Upper lobe of left lung (tissue), 6 donors: ENCODE measurements around the gene ANKRD11. TPM values are rescaled to one million over a fixed set of nuclear protein-coding genes. Genes with fewer than 3 reads are reported as not detected.

Source experiments
- ATAC-seq, 2 donors: fragments of 200-7000 bp; cut with Tn5 transposase; one replicate each; pipeline ENCODE4 v1.9.1; 2022; ENCODE audit warnings: mild to moderate bottlenecking in 2 of 2, moderate library complexity in 2 of 2; ENCODE audit not compliant: low FRiP score in 2 of 2
- DNase-seq, 2 donors: peaks; one replicate each; pipeline ENCODE4 v3.0.0-alpha.2; 2019 to 2020
- H3K27ac ChIP-seq, 4 donors: fragments of 200-600 bp; sonication (generic); one replicate each; pipeline ENCODE4 v1.5.1; 2016 to 2019
- H3K27me3 ChIP-seq, 4 donors: fragments of 200-600 bp; sonication (generic); one replicate each; pipeline ENCODE4 v1.5.1; 2017 to 2019
- H3K36me3 ChIP-seq, 4 donors: fragments of 200-600 bp; sonication (generic); one replicate each; pipeline ENCODE4 v1.5.1; 2016 to 2019
- H3K4me1 ChIP-seq, 4 donors: fragments of 200-600 bp; sonication (generic); one replicate each; pipeline ENCODE4 v1.5.1; 2018 to 2019
- H3K4me3 ChIP-seq, 4 donors: fragments of 200-600 bp; sonication (generic); one replicate each; pipeline ENCODE4 v1.5.1; 2017 to 2019; ENCODE audit warnings: mild to moderate bottlenecking in 2 of 4, moderate library complexity in 1 of 4
- H3K9me3 ChIP-seq, 4 donors: fragments of 200-600 bp; sonication (generic); one replicate each; pipeline ENCODE4 v1.5.1; 2018 to 2019
- CTCF ChIP-seq, 6 experiments: fragments of 450-650 bp in 4 of 6; fragments of 200-600 bp in 2 of 6; sonication (generic) in 2 of 6; IDR thresholded peaks; one replicate each; pipeline ENCODE4 v1.5.1; 2016 to 2019; ENCODE audit warnings: antibody characterized with exemption in 6 of 6
- EP300 ChIP-seq, 4 donors: sonication (generic); formaldehyde crosslinking; IDR thresholded peaks; one replicate each; pipeline ENCODE4 v1.5.1; 2017; ENCODE audit warnings: antibody characterized with exemption in 4 of 4, control low read depth in 2 of 4
- POLR2A ChIP-seq, 4 donors: fragments of 450-650 bp; IDR thresholded peaks; one replicate each; pipeline ENCODE4 v1.5.1; 2016 to 2017; ENCODE audit warnings: antibody characterized with exemption in 4 of 4, mild to moderate bottlenecking in 2 of 4
- POLR2AphosphoS5 ChIP-seq, 2 donors: sonication (generic); formaldehyde crosslinking; IDR thresholded peaks; one replicate each; pipeline ENCODE4 v1.5.1; 2017; ENCODE audit warnings: antibody characterized with exemption in 2 of 2
- WGBS, 2 donors: methylation state at CpG; one replicate each; pipeline ENCODE4 v1.1.5; 2017 to 2018; 5-methylcytosine and 5-hydroxymethylcytosine counted together
- total RNA-seq, 6 donors: library from RNA; depleted of rRNA in 4 of 6; stranded (reverse); fragments of >200 nt in 4 of 6; gene quantifications; one replicate each; pipeline versions ENCODE4 v1.1.0 to v1.2.1, GENCODE V29; 2016 to 2021
- donor health status: DM: no; HTN: no; CAD: no; lungs with moderate emphysema.
- donor health status: DM: no; HTN: yes; CAD: no; lungs with severe emphysema.

Gene ANKRD11
- total RNA-seq, 6 donors from 2014 or later: 92.4 to 313 (median 134) TPM

GRCh38 chr16:89498839-89499238, 8.5 kb upstream of the ANKRD11 start:
- H3K4me3 ChIP-seq: no peak overlapping the region
- 74 to 92% methylated on average over 8 to 10 of the region's 10 CpGs for whole genome bisulfite sequencing, 2 donors
- no peak overlapping the region for H3K27ac ChIP-seq
- ATAC-seq: peak in 1 of 2 donors; percentile 47
- peaks cover 0 to 9% (median 0%) of the 10 kb centered on the region in 4 donors for H3K4me1 ChIP-seq
- no peaks in the 10 kb centered on the region for H3K9me3 ChIP-seq
- no peaks in the 10 kb centered on the region for H3K27me3 ChIP-seq
- peaks cover 0 to 6% (median 2%) of the 10 kb centered on the region in 4 donors for H3K36me3 ChIP-seq
- peak in 1 of 4 donors; percentile 13 for TF ChIP-seq EP300 (IDR thresholded peaks at IDR 0.05)
- TF ChIP-seq CTCF (IDR thresholded peaks at IDR 0.05): no peak
- TF ChIP-seq POLR2AphosphoS5 (IDR thresholded peaks at IDR 0.05): peak in 1 of 2 donors; percentile 33
- DNase-seq: no peak

- ATAC-seq: no peak
- DNase-seq: no peak
- peaks cover 12 to 27% (median 13%) of the 10 kb centered on the region in 4 donors for H3K4me1 ChIP-seq
- no peaks in the 10 kb centered on the region for H3K27me3 ChIP-seq
- no peak overlapping the region for H3K4me3 ChIP-seq
- H3K9me3 ChIP-seq: no peaks in the 10 kb centered on the region
- H3K36me3 ChIP-seq: peaks cover 0 to 7% (median 4%) of the 10 kb centered on the region in 4 donors
- H3K27ac ChIP-seq: no peak overlapping the region
- 64 to 67% methylated on average over 3 of the region's 3 CpGs for WGBS, 2 donors
- TF ChIP-seq POLR2AphosphoS5 (IDR thresholded peaks at IDR 0.05): no peak
- no peak for TF ChIP-seq EP300 (IDR thresholded peaks at IDR 0.05)
- no peak for TF ChIP-seq CTCF (IDR thresholded peaks at IDR 0.05)
- TF ChIP-seq POLR2A (IDR thresholded peaks at IDR 0.05): no peak
Observed at GRCh38 chr16:89495121-89495520, 4.8 kb upstream of the ANKRD11 start.

- H3K9me3 ChIP-seq: no peaks in the 10 kb centered on the region
- no peak overlapping the region for H3K27ac ChIP-seq
- H3K4me1 ChIP-seq: peaks cover 13 to 30% (median 15%) of the 10 kb centered on the region in 4 donors
- ATAC-seq: no peak
- peaks cover 0 to 5% (median 3%) of the 10 kb centered on the region in 4 donors for H3K36me3 ChIP-seq
- no peak for TF ChIP-seq EP300 (IDR thresholded peaks at IDR 0.05)
- no peak for TF ChIP-seq POLR2A (IDR thresholded peaks at IDR 0.05)
- no peak for TF ChIP-seq POLR2AphosphoS5 (IDR thresholded peaks at IDR 0.05)
- TF ChIP-seq CTCF (IDR thresholded peaks at IDR 0.05): no peak
- no peak overlapping the region for H3K4me3 ChIP-seq
- DNase-seq: no peak
- H3K27me3 ChIP-seq: no peaks in the 10 kb centered on the region
- 80 to 85% methylated on average over 5 of the region's 5 CpGs for WGBS, 2 donors
Observed at GRCh38 chr16:89493776-89494175, 3.4 kb upstream of the ANKRD11 start.

- Histone ChIP-seq H3K9me3 (no peaks in the 10 kb centered on the region), H3K4me3 (peak overlapping the region in 3 of 4 donors; percentile 67 to 99 (median 97)), H3K27me3 (no peaks in the 10 kb centered on the region), H3K27ac (peak overlapping the region in 3 of 4 donors; percentile 99 to 100 (median 100)), H3K36me3 (peaks cover 0 to 3% (median 1%) of the 10 kb centered on the region in 4 donors), H3K4me1 (peaks cover 30 to 47% (median 31%) of the 10 kb centered on the region in 4 donors)
- no peak for DNase-seq
- no peak for TF ChIP-seq POLR2A (IDR thresholded peaks at IDR 0.05)
- TF ChIP-seq CTCF (IDR thresholded peaks at IDR 0.05): no peak
- no peak for TF ChIP-seq EP300 (IDR thresholded peaks at IDR 0.05)
- no peak for TF ChIP-seq POLR2AphosphoS5 (IDR thresholded peaks at IDR 0.05)
- ATAC-seq: no peak
- 86 to 88% methylated on average over 24 of the region's 24 CpGs for WGBS, 2 donors
Observed at GRCh38 chr16:89491974-89492687, 1.8 kb upstream of the ANKRD11 start.
